GOT3 (cell line): ENCODE measurements around the gene DNER.

Experiments used
- DNase-seq: peaks from one replicate; lab custom pipeline; 2025; ENCODE audit warnings: mixed read lengths; lab: John Stamatoyannopoulos, UW

DNER gene

DNA sequence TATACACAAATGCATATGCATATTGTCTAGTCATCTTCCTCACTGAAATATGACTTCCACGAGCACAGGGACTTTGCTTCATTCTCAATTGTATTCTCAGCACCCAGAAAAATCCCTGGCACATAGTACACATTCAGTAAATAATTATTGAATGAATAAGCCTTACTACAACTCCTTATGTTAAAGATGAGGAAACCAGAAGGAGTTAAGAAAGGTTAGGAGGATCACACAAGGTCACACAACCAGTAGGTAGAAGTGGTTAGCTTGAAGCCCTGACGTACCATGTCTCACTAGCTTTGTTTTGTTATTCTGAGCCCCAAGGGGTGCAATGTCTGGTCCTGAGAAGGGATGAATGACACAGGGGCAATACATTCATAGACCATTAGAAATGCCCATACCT is 222.3 kb downstream of the DNER start:
- no peak for DNase-seq

- DNase-seq, result no peak
Observed at GRCh38 chr2:229490167-229490566, 224.2 kb downstream of the DNER start.

DNA sequence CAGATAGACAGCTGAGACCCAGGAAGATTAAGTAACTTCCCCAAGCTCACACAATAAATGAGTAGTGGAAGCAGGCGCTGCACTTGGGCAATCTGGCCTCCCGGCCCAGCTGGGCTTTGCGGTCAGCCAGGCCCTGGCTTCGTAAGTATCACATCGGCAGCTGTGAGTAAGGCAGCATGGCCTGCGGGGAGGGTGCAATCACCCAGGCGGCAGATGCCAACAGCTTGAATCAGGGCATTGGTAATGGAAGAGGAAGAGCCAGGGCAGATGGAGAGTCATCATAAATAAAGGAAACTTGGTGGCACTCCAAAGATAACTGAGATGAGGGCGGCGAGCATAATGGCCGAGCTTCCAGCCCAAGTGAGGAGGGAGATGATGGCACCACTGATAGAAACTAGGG is 225.3 kb downstream of the DNER start:
- DNase-seq, result no peak

- DNase-seq, result no peak
Observed at GRCh38 chr2:229488232-229488631, 226.1 kb downstream of the DNER start.

DNA sequence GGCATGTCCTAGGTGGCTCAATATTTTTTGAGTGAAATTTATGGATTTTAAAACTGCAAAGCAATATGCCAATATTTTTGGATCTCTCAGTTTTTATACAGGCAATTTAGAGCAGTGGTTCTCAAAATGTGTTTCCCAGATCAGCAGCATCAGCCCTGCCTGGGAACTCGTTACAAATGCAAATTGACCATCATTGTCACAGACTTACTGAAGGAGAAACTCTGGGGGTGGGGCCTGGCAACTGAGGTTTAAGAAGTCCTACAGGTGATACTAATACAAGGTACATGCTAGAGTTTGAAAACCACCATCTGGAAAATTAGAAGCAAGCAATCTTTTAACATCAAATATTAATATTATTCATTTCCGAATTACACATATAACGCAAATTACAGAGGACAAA is 227.7 kb downstream of the DNER start:
- DNase-seq, result no peak

DNA sequence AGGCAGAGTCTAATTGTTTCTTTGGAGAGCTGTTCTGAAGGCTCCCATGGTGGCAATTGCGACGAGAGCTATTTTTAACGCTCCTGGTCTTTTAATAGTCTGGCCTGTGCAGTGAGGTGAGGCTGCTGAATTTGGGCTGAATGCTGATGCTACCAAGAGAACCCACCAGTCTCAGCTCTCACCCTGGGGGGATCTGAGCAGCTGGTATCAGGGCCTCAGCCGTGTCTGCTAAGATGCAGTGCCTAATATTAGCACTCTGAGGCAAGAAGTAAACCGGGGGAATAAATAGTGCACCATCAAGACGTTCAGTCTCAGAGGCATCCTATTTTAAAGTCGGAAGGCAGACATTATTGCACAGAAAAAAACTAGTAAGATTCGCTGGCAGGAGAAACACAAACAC is 228.5 kb downstream of the DNER start:
- no peak for DNase-seq

- no peak for DNase-seq
Observed at GRCh38 chr2:229477269-229477755, 237.0 kb downstream of the DNER start.

GRCh38 chr2:229475778-229476177 is 238.6 kb downstream of the DNER start:
- DNase-seq, result no peak

DNA sequence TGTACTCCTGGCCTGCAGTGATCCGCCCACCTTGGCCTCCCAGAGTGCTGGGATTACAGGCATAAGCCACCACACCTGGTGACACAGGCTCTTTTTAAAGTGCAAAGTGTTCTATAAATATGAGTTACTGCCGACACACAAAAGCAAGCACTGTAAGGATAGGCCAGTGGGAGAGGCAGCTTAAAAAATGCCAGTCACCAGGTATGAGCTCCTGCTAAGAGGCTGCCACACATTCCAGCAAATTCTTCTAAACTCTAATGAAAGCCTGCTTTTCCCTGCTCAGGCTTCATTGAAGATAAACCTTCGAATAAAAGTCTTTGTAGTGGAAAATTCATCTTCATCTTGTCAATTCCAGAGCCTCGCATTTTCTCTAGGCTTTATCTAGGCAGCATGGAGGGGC is 240.2 kb downstream of the DNER start:
- no peak for DNase-seq

DNA sequence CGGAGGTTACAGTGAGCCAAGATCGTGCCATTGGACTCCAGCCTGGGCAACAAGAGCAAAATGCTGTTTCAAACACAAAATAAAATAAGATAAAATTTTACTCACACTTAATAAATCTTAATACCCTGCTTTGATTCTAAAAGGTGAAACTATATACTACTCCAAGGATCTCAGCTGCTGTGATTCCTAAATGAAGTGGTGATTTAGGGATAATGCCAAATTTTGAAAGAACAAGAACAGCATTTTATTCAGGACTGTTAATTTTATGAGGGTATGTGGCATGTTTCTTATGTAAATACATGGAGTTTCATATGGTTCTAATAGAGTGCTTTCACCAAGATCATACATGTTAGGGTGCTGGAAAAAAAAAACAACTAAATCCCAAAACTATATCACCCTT is 243.6 kb downstream of the DNER start:
- DNase-seq, result no peak

- no peak for DNase-seq
Observed at GRCh38 chr2:229467783-229468182, 246.6 kb downstream of the DNER start.

GRCh38 chr2:229463841-229464346 is 250.5 kb downstream of the DNER start:
- no peak for DNase-seq

DNA sequence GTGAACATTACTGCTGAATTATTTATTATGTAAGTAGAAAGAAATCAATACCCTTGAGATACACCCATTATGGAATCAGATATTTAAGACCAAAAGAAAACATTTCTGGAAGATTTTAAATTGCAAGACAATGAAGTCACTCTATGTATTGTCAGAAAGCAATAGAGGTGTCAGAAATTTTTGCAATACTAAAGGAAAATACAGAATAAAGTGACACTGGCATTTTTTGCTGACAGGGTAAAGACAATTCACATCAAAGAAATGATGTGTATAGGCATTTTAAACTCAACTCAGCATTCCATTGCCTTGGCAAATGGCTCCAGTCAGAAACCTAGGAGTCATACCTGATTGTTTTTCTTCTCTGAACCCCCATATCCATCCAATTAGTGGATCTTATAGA is 252.2 kb downstream of the DNER start:
- no peak for DNase-seq

DNA sequence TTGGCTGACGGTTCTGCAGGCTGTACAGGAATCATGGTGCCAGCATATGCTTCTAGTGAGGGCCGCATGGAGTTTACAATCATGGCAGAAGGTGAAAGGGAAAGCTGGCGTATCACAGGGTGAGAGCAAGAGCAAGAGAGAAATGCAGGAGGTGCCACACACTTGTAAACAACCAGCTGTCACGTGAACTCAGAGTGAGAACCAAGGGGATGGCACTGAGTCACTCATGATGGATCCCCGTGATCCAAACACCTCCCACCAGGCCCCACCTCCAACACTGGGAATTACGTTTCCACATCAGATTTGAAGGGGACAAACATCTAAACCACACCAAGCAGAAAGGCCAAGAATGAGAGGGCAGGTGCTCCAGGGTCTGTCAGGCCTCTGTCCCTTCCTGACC is 258.3 kb downstream of the DNER start:
- DNase-seq, result no peak

DNA sequence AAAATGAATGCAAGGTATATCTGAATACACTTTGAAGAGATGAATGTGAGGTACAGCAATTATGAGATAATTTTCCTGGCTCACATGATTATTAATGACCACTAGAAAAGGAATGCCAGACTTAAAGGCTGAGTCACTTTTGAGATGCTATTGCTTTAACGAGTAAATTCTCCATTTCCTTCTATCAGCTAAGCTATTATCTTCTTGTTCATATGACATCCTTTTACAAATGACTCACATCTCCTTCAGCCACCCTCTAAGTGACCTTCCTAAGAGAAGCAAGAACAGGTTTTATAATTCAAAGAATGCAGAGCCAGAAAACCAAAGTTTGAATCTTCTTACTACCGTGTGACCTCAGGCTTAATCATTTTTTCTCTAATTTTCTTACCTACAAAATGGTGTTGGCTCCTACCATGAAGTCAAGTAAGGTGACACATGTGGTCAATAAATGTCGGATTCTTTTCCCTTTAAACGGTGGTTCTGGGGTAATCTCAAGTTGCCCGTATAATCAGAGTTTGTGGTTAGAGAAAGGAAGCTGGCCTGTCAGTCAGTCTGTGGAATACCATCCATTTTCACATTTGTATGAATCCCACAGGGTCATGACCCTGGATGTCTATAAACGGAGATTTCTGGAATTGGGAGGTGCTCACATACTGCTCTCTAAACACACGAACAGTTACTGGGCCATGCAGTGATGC is 259.3 kb downstream of the DNER start:
- DNase-seq, result no peak

DNA sequence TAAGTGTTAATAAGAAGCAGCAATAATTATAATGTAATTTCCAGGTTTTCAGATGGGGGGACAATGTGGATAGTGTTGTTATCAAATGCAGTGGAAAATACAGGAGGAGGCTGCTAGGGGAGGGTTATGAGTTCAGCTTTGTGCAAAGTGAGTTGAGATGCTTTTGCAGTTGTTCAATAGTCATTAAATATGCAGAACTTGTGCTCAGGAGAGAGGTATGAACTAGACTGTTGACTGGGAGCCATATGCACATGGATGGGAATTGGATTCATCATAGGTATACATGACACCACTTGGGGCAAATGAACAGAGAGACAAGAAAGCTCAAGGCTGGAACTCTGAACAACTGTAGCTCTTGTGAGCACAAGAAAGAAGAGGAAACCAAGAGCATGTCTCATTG is 261.1 kb downstream of the DNER start:
- no peak for DNase-seq

GRCh38 chr2:229451852-229452251 is 262.5 kb downstream of the DNER start:
- no peak for DNase-seq

- DNase-seq, result no peak
Observed at GRCh38 chr2:229447227-229447626, 267.1 kb downstream of the DNER start.

- DNase-seq, result no peak
Observed at GRCh38 chr2:229446350-229446749, 268.0 kb downstream of the DNER start.

DNA sequence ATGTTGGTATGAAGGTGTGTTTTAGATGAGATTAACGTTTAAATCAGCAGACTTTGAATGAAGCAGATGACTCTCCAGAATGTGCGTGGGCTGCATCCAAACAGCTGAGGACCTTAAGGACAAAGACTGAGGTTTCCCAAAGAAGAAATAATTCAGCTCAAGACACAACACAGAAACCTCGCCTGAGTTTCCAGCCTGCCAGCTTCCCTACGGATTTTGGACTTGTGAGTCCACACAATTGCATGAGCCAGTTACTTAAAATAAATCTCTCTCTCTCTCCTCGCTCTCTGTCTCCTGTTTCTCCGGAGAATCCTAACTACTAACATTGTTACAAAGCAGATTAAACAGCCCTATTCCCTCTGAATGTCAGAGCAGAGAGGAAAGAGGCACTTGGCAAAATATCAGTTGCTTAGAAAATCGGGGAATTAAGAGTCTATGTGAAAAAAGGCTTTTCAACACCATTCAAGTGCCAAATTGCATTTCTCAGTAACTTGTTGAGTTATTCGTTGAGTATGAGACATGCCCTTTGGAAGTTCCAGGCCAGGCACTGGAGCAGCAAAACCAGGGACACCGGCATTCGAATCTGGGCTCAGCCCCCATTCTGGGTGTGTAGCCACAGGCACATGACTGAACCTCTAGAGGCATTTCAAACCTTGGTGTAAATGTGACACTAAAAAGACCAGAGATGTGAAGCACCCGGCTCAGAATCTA is 268.7 kb downstream of the DNER start:
- DNase-seq, result no peak

DNA sequence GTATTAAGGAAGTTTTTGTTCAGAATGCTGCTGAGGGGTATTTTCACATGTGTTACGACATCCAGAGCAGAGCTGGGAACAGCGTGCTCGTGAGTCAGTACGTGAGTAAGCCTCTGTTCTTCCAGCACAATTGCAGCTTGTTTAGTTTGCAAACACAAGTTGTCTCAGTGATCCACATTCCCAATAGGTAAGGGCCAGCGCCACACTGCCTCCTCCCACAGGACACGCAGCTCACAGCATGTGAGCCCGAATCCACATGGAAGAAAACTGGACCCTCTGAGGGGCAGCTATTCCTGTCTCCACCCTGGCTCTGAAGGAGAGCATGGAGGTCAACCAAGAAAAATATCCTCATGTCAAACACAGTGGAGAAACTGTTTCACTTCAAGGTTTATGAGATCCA is 269.3 kb downstream of the DNER start:
- DNase-seq, result peak; percentile 27

DNA sequence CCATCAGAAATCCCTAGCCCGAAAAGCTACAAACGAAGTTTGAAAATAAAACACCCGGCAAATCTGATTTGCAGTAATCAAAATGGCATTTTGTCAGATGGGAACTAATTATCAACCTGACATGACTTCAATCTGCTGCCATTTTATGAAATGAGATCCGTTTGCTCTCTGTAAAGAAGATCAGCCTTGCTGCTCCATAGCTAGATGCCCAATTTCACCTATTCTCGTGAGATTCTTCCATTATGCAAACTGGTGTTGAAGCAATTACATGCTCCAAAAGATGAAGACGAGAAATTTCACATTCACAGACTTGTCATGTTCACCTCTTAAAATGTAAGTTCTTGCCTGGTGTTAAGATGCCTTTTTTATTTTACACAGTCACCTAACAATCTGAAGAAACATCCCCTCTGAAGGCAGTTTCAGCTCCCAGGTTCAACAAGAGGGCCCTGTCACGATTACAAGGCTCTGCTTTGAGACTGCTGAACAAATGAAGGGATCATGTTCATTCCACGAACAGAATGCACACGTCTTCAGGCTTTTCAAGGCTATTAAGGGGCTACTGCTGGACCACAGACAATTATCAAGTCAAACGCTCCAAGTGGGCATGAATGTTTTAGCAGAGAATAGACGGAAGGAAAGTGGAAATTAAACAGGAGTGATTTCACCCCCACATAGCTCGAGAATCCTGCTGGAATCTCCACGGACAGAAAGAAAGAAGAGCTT is 270.6 kb downstream of the DNER start:
- no peak for DNase-seq

DNA sequence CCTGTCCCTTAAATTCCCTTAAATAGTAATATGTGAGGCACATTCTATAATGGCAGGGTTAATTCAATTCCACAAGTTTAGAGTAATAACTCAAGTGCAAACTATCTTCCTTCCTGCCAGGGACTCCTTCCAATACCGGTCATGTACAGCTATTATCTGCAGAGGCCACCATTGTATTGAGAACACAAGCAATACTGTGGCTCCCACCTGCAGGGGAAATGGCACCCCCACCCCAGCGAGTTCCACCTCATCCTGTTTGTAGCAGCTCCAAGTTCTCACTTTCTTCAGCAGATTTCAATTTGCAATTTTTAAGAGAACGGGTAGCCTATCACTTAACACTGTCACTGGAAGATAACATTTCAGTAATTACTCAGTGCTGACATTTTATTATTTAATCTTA is 271.2 kb downstream of the DNER start:
- no peak for DNase-seq
